G401 (cell line): ENCODE measurements around the gene CAPN7. TPM values are rescaled to one million over a fixed set of nuclear protein-coding genes. Genes with fewer than 3 reads are reported as not detected.
A peak's percentile ranks its signal among the peaks of the same experiment; 100 is the strongest.

Experiments
- DNase-seq: peaks from one replicate; pipeline ENCODE4 v3.0.0-alpha.2; 2015; ENCODE audit warnings: low spot score
- in situ Hi-C: cut with HindIII; loops from 2 replicates; pipeline ENCODE4 v1.10.0; 2016; ENCODE audit warnings: low sequenced_read_pairs, mixed read lengths
- total RNA-seq: library from RNA; depleted of rRNA; stranded (reverse); fragments of >200 nt; shearing (Covaris generic); gene quantifications from 2 replicates; pipeline ENCODE4 v1.2.3, GENCODE V29; 2014

CAPN7 gene
- total RNA-seq, 1 experiment from 2014 or later: 26.9 TPM

DNA sequence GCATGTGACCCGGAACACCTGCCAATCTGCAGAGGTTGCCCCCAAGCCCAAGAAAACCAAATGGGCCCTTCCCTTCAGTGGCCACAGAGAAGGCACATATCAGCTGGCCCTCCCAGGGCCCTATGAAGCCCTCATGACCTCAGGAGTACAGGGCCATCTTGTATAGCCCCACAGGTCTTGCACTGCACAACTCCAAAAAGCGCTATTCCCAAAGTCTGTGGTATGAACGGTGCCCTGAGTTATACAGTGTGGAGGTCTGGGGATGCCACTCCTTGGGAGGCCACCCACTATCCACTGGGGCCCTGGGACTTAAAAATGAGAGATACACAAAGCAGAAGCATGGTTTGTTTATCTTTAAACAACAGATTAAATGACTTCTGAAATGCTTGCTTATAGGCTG is 61.5 kb downstream of the CAPN7 start:
- DNase-seq: no peak
- in situ Hi-C loops: no loop called here

DNA sequence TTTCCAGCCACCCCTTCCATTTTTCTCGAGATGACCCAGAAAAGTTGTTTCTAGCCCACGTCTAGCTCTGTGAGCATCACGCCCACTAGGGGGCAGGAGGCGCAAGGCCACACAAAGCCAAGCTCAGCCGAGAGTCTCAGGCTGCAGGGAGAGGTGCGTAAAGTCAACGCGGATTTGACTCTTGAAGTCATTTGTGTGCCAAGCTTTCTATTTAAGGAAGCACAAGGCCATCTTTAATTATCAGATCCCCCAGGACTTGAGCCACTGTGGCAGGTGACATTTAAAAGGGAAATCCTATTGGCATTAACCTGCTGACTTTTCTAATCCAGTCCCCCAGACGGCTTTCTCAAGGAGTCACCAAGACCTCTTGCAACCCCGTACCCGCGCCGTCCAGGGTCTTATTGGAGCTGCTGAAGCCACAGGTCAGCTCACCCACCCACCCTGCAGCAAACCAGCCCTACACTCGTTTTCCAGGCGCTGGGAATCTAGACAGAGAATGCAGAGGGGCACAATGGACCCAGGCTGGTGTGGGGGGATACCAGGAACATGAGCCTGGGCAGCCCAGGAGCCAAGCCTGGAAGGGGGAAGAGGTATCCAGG is 62.1 kb downstream of the CAPN7 start:
- in situ Hi-C loops: no loop called here
- peak; percentile 92 for DNase-seq

DNA sequence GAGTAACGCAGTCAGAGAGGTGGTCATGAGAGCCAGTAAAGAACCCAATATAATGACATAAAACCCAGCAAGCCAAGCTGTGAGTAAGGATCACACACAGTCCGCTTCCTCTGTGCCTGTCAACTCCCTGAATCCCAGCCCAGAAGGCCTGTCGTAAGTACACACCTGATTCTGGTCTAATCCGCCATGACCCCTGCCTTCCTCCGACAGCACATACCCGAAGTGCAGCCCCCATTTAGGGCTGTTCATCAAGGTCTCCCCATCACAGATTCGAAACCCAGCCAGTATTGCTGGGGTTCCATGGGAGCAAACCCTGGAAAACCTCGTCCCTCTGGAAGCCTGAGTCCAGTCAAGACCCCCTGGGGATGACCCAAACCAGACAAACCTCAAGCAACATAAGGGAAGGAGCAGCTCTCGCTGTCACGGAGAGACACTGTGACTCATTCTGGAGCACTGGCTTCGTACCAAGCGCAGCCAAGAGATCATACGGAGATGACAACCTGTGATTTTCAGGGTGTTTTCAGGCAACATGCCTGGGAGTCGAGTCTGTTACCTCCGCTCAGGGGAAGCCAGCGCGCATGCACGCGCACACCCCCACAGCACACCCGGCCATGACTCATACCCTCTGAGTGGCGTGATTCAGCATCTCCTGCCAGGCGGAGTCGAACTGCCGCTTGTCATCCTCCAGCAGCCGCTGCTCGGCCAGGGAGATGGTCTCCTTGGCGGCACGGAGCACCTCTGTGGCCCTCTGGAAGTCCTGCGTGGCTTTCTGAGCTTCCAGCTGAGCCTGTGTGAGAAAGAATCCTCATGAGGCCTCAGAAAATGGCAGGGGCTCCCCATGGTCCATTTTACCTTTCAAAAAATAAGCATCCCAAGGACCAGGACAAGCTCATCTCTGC is 63.3 kb downstream of the CAPN7 start:
- in situ Hi-C loops: no loop called here

DNA sequence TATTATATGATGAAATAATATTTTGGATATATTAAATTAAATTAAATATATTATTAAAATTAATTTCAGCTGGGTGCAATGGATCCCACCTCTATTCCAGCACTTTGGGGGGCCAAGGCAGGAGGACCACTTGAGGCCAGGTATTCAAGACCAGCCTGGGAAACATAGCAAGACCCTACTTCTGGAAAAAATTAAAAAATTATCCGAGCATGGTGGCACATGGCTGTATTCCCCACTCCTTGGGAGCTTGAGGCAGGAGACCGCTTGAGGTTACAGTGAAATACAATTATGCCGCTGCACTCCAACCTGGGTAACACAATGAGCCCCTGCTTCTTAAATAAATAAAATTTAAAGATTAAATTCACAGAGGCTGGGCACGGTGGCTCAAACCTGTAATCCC is 65.0 kb downstream of the CAPN7 start:
- DNase-seq: no peak
- in situ Hi-C loops: no loop called here

More for the DNA sequence above, 63.3 kb downstream of the CAPN7 start:
- peak; percentile 97 for DNase-seq

DNA sequence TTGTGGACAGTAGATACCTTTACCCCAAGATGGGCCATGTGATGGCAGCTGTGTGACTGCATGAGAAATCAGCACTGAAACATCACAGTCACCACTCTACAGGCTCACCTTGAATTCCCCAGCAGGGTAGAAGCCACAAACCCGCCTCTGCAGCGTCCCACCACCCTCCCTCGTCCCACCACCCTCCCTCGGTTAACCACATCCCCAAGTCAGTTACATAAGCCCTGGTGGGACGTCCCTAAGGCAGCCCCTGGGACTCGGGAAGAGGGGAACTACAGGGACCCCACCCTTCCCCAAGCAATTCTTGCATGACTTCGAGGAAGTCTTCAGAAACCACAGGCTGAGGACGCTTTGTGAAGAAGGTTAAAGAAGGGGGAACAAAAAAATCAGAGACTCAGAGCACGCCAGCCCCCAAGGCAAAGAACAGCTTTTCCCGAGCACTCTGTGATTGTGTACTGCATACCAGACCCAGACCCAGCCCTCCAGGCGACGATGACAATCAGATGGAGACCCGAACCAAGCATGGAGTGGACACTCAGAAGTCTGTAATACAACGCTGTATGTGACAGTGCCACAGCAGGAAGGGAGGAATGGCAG is 65.8 kb downstream of the CAPN7 start:
- no peak for DNase-seq
- in situ Hi-C loops: no loop called here

DNA sequence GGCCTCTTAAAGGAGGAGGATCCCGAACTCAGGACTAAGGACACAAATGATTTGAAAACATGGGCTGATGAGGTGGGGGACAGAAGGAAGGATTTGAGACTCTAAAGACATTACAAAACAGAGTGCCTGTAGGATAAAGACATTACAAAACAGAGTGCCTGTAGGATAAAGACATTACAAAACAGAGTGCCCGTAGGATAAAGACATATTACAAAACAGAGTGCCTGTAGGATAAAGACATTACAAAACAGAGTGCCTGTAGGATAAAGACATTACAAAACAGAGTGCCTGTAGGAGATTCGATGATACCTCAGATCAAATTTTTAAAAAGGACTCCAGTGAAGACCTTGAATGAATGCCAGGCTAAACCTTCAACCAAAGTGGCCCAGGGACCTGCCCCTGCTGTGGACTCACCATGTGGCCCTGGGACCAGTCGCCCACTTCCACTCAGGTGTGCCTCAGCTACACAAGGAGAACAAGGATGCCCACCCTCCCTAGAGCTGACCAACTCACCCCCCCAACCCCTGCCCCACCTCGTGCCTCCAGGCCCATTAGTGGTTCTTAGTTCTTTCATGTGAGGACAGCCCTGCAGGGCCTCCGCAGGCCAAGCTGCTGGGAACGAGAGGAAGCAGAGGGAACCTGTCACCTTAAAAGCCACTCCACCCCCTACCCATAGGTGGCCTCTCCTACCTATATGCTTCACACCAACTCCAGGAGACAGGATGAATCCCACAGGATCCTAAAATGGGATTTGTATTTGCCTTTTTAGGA is 66.6 kb downstream of the CAPN7 start:
- DNase-seq: no peak
- in situ Hi-C loops: no loop called here

DNA sequence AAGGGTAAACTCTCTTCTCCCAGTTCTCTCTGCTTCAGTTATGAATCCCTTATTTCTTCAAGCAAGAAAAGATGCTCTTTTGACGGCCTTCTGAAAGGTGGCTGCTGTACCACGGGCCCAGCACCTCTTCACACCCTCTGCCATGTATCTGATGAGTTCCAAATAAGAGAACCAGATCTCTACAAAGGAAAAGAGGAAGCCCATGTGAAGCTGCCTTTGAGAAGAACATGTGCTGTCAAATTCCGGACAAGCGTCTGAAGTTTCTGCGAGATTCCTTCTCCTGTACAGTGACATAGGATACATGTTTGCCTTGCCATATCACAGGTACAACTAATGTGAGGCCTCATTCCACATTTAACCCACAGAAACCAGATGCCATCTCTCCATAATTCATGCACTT is 67.2 kb downstream of the CAPN7 start:
- in situ Hi-C loops: no loop called here
- no peak for DNase-seq

DNA sequence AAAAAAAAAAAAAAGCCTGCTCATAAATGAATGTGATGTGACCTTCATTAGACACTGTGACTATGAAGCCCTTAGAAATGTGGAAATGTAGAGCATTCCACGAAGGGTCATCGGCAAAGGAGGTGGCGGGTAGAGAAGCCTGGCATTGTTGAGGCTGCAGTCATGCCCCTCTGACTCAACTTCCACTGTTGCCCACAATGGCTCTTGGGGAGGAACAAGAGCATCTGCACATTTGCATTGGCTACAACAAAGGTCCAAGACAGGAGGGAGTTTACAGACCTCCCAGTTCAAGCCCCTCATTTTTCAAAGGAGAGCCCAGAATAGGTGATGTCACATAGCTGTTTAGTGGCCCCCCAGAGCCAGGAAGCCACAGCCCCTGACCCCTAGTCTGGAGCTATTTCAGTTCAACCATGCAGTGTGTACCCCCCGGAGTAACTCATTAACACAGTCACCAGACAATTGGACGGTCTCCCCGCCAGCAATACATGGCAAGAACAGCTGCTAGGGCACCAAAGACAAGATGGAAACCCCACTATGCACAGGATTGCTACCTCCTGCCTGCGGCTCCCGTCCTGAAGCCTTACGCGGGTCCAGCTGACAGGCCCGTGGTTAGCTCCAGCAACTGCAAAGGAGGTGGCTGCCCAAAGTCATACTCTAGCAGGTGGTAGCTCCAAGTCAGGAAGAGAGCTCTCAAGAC is 70.1 kb downstream of the CAPN7 start:
- no peak for DNase-seq
- in situ Hi-C loops: no loop called here

DNA sequence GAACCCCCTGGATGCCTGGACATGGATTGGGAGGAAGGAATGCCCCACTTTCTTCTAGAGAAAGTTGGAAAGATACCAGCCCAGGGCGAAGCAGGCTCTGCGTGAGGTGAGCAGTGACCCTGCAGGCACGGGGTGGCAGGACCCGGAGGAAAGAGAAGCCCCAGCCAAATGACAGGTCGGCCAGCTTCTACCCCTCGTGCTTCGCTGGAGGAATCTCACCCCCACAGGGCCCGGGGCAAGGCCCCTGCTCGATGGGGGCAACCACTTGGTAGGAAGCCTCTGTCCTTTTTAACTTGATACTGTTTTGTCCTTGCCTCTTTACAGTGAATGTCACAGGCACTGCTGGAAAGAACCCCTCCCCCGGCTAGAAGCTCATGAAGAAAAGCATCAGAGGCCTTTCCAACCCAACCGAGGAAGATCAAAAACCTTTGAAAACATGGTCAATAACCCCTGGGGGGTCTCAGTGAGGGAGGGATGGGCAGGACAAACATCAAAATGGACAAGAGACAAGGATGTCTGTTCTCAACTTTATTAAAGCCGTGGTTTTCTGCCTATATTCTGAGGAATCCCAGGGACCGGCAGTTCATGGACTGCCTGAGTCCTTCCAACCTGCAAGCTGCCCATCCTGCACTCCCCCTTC is 71.9 kb downstream of the CAPN7 start:
- no peak for DNase-seq
- in situ Hi-C loops: no loop called here

DNA sequence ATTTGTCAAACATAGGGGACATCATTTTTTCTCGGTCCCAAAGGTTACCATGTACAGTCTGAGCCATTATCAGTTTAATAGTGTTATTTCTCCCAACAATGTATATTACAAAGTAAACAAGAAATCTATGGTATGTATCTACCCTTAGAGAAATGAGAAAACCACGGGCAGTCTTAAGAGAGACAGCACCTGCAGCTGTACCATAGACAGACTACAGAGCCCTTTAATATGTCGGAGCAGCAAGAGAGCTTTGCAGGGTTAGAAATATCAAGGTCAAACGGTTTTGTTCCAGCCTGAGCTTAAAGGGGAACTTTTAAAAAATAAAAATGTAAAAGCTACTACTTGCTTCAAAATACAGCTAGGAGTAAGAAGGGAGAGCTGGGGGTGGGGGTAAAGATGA is 73.2 kb downstream of the CAPN7 start:
- no peak for DNase-seq
- in situ Hi-C loops: no loop called here

DNA sequence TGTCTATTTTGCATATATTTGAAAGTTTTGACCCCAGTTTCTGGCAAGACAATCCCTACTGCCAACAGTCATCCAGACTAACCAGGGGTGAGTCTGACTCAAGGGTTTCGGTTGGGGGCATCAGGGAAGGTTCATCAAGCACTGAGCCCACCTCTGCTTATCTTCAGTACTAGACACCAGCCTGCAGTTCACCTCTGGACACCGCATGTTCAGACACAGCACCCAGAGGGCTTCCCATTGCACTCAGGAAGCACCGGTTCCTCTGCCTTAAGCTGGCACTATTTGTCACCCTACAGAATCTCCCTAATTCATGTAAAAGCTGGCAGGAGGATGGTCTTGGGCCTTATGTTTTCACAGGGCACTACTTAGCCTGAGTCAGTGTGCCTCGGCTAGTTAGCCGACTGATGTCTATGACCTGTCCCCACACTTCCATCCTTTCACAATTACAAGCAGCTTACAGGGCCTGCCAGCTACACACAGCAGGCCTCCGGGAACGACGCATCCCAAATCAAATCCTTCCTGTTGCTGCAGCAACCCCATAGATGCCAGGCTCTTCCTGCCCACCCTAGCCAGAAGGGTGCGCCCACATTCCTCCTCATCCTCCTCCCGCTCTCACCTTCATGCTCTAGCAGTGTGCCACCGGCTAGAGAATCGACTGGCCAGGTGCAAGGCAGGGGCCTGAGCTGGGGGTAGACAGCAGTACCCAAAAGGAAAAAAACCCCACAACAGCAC is 73.8 kb downstream of the CAPN7 start:
- in situ Hi-C loops: no loop called here
- peak; percentile 59 for DNase-seq

DNA sequence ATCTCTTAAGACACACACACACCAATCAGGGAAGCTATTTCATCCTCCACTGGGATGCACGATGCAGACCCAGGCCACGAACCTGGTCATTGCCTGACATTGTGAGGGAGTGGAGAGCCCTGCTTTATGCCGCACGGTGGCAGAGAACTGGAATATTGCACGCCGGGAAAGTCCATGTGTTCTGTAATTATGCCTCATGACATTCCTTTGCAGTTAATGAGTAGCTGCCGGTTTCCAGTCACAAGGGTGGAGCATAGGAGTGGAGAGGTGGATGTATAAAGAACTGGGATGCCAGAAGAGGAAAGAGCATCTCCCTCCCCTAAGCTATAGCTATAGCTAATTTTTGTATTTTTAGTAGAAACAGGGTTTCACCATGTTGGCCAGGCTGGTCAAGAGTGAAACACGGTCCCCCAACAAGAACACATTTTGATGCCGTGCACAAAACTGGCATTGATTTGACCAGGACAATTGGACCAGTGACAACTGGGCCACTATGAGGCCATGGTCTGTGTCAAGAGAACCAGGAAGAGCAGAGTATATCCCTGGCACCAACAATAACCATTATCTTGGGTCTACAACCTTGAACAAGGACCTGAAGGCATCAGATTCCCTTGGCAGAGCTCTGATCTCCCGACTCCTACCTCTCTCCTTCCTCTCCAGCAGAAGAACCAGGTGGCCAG is 74.9 kb downstream of the CAPN7 start:
- DNase-seq: no peak
- in situ Hi-C loops: no loop called here

DNA sequence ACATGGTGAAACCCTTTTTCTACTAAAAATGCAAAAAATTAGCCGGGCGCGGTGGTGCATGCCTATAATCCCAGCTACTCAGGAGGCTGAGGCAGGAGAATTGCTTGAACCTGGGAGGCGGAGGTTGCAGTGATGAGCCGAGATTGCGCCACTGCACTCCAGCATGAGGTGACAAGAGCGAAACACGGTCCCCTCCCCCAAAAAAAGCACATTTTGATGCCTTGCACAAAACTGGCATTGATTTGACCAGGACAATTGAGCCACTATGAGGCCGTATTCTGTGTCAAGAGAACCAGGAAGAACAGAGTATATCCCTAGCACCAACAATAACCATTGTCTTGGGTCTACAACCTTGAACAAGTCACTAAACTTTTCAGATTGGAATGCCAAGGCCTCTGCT is 75.8 kb downstream of the CAPN7 start:
- in situ Hi-C loops: no loop called here
- no peak for DNase-seq

DNA sequence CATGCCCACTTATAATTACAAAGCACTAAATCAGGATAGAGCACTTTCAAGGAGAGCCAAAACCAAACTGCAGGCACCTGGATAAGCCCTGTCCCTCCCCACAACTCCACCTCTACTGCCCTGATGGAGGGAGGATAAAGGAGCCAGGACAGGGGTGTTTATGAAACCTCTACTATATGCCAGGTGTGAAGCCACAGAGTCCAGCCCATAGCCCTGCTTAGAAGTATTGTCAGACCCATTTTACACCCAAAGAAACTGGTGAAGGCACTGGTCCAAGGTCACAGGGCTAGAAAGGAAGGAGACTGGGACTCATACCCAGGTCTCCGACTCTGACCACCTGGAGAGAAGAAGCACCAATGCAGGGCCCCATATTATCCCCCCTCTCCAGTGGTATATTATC is 77.7 kb downstream of the CAPN7 start:
- no peak for DNase-seq
- in situ Hi-C loops: no loop called here

DNA sequence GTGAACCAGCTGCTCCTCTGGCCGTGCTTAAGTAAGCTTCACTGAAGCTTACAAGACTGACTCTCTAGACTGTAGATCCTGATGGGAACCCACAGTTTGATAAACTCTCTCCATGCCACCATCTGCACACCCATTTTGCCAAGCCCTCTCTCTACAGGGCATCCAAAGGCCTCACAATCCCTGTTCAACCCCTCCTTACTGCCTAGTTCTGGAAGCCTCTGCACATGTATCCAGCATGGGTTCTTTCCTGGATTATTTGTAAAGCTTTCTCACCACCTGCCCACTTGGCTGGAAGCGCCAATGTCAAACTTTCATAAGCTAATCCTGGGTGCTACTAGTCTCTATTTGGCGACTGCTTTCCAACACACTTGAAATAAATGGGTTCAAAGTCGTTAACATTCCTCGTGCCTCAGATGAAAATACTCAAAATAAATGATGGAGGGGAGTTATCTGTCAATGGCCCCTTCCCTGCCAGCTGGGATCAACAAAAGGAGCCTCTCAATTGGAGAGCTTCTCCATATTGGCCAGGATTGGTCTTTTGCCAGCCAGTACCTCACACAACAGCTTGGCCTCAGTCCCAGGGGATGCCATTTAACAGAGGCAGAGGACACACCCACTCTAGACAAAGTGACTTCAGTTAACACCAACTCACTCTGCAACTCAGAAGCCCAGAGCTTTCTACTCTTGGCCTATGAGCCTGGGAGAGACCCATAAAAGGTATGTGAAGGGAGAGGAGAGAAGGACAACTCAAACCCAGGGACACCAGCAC is 78.3 kb downstream of the CAPN7 start:
- DNase-seq: peak; percentile 59
- in situ Hi-C loops: no loop called here

DNA sequence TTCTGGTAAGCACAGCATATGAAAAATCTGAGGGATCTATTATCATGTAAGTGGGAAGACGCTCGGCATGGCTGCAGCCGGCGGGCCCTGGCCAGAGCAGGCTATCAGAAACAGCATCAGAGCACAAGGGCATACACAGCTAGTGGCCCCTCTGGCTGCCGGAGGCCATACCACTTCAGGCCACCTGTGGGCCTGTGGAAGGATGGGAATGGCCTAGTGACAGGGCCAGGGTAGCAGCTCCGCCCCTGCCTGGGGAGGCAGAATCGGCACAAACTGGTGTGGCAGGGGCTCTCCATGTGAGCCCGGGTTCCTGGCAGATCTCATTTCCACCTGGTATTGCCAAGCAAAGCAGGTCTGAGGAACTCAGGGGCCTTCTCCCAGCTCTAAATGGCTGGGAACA is 80.0 kb downstream of the CAPN7 start:
- in situ Hi-C loops: no loop called here

More for the DNA sequence above, 80.0 kb downstream of the CAPN7 start:
- DNase-seq: peak; percentile 81
